Nucleus accumbens (tissue), 56 donors: ENCODE data around the gene MISP3.

ENCODE experiments used
- DNase-seq, 56 donors: peaks; one replicate each; lab custom pipeline; 2025; lab: John Stamatoyannopoulos, UW

The MISP3 gene

GRCh38 chr19:14096272-14096992 is 23.8 kb downstream of the MISP3 start:
- DNase-seq = no peak

GRCh38 chr19:14097532-14098151 is 25.1 kb downstream of the MISP3 start:
- DNase-seq = no peak

GRCh38 chr19:14101003-14101545 is 28.5 kb downstream of the MISP3 start:
- DNase-seq = no peak

- DNase-seq = no peak
These were observed 29.6 kb downstream of the MISP3 start for GRCh38 chr19:14102102-14102696.

- no peak for DNase-seq
These were observed 30.2 kb downstream of the MISP3 start for GRCh38 chr19:14102756-14103155.

GRCh38 chr19:14103310-14103709 is 30.7 kb downstream of the MISP3 start:
- no peak for DNase-seq

- DNase-seq = no peak
These were observed 33.1 kb downstream of the MISP3 start for GRCh38 chr19:14105680-14106079.

- DNase-seq = no peak
These were observed 34.3 kb downstream of the MISP3 start for GRCh38 chr19:14106840-14107239.

- DNase-seq = no peak
These were observed 35.2 kb downstream of the MISP3 start for GRCh38 chr19:14107581-14108461.

GRCh38 chr19:14110650-14111049 is 38.1 kb downstream of the MISP3 start:
- no peak for DNase-seq

GRCh38 chr19:14111486-14111885 is 38.9 kb downstream of the MISP3 start:
- DNase-seq = no peak

- no peak for DNase-seq
These were observed 39.6 kb downstream of the MISP3 start for GRCh38 chr19:14112051-14112808.

- DNase-seq = no peak
These were observed 40.3 kb downstream of the MISP3 start for GRCh38 chr19:14112809-14113385.

- peak in 7 of 56 donors; percentile 5 to 35 (median 18) for DNase-seq
These were observed 41.3 kb downstream of the MISP3 start for GRCh38 chr19:14113762-14114414.

GRCh38 chr19:14114439-14114838 is 41.9 kb downstream of the MISP3 start:
- no peak for DNase-seq

GRCh38 chr19:14114854-14115253 is 42.3 kb downstream of the MISP3 start:
- peak in 13 of 56 donors; percentile 2 to 36 (median 11) for DNase-seq

GRCh38 chr19:14115756-14116155 is 43.2 kb downstream of the MISP3 start:
- DNase-seq = no peak

GRCh38 chr19:14116525-14116917 is 43.9 kb downstream of the MISP3 start:
- no peak for DNase-seq
